H9 (cell line): ENCODE results near the gene COIL. TPM values are rescaled to one million over a fixed set of nuclear protein-coding genes. Genes with fewer than 3 reads are reported as not detected.

ENCODE experiments used
- DNase-seq: peaks from one replicate; pipeline ENCODE4 v3.0.0-alpha.2; 2017
- H2AFZ ChIP-seq: one replicate; pipeline ENCODE4 v1.6.1; 2013; ENCODE audit warnings: mild to moderate bottlenecking, low read length, control low read depth, moderate library complexity
- H2AK5ac ChIP-seq: 2 replicates; pipeline ENCODE4 v1.6.1; 2013; ENCODE audit warnings: low read length, control low read depth, mixed read lengths; ENCODE audit not compliant: insufficient read length
- H2BK120ac ChIP-seq: one replicate; pipeline ENCODE4 v1.6.1; 2013; ENCODE audit warnings: low read depth, mild to moderate bottlenecking, low read length, control low read depth, inconsistent platforms; ENCODE audit not compliant: poor library complexity, severe bottlenecking
- H2BK12ac ChIP-seq: 2 replicates; pipeline ENCODE4 v1.6.1; 2013; ENCODE audit warnings: low read length, control low read depth, mixed read lengths, low read depth; ENCODE audit not compliant: insufficient read length
- H2BK15ac ChIP-seq: 2 replicates; pipeline ENCODE4 v1.6.1; 2013; ENCODE audit warnings: low read depth, low read length, control low read depth
- H2BK20ac ChIP-seq: one replicate; pipeline ENCODE4 v1.6.1; 2013; ENCODE audit warnings: low read depth, mild to moderate bottlenecking, low read length, control low read depth, inconsistent platforms; ENCODE audit not compliant: poor library complexity, severe bottlenecking
- H2BK5ac ChIP-seq: 2 replicates; pipeline ENCODE4 v1.6.1; 2013; ENCODE audit warnings: low read length, control low read depth, mixed read lengths; ENCODE audit not compliant: insufficient read length
- H3K14ac ChIP-seq: 2 replicates; pipeline ENCODE4 v1.6.1; 2013; ENCODE audit warnings: low read length, control low read depth; ENCODE audit not compliant: insufficient read depth
- H3K18ac ChIP-seq: 2 replicates; pipeline ENCODE4 v1.6.1; 2013; ENCODE audit warnings: low read depth, mild to moderate bottlenecking, mixed read lengths, low read length, control low read depth; ENCODE audit not compliant: insufficient read length
- H3K23ac ChIP-seq: 2 replicates; pipeline ENCODE4 v1.6.1; 2013; ENCODE audit warnings: low read length, control low read depth, mixed read lengths, low read depth; ENCODE audit not compliant: insufficient read length
- H3K23me2 ChIP-seq: 2 replicates; pipeline ENCODE4 v1.6.1; 2013; ENCODE audit warnings: low read depth, mild to moderate bottlenecking, mixed read lengths, low read length, control low read depth; ENCODE audit not compliant: insufficient read length, poor library complexity, severe bottlenecking
- H3K27ac ChIP-seq: 2 replicates; pipeline ENCODE4 v1.5.1; 2013; ENCODE audit warnings: low read length, control low read depth, mixed read lengths, low read depth; ENCODE audit not compliant: insufficient read length
- H3K27me3 ChIP-seq: 2 replicates; pipeline ENCODE4 v1.6.1; 2013; ENCODE audit warnings: low read length, control low read depth, inconsistent platforms; ENCODE audit not compliant: insufficient read depth
- H3K4ac ChIP-seq: 2 replicates; pipeline ENCODE4 v1.6.1; 2013; ENCODE audit warnings: low read depth, mild to moderate bottlenecking, control low read depth, inconsistent platforms, low read length, moderate library complexity
- H3K4me1 ChIP-seq: 2 replicates; pipeline ENCODE4 v1.6.1; 2013; ENCODE audit warnings: low read length, control low read depth, inconsistent platforms; ENCODE audit not compliant: insufficient read depth
- H3K4me2 ChIP-seq: 2 replicates; pipeline ENCODE4 v1.6.1; 2013; ENCODE audit warnings: low read length, control low read depth, mixed read lengths; ENCODE audit not compliant: insufficient read length, insufficient read depth
- H3K56ac ChIP-seq: 2 replicates; pipeline ENCODE4 v1.6.1; 2013; ENCODE audit warnings: low read depth, mild to moderate bottlenecking, mixed read lengths, low read length, control low read depth; ENCODE audit not compliant: insufficient read length
- H3K79me1 ChIP-seq: 2 replicates; pipeline ENCODE4 v1.6.1; 2013; ENCODE audit warnings: low read depth, mild to moderate bottlenecking, moderate library complexity, low read length, control low read depth, inconsistent platforms; ENCODE audit not compliant: insufficient read depth, poor library complexity, severe bottlenecking
- H3K79me2 ChIP-seq: 2 replicates; pipeline ENCODE4 v1.6.1; 2013; ENCODE audit warnings: low read length, control low read depth, inconsistent platforms; ENCODE audit not compliant: insufficient read depth
- H3K9ac ChIP-seq: 2 replicates; pipeline ENCODE4 v1.6.1; 2013; ENCODE audit warnings: low read length, control low read depth, mixed read lengths; ENCODE audit not compliant: insufficient read length; ENCODE audit errors: extremely low read depth
- H3K9me3 ChIP-seq: one replicate; pipeline ENCODE4 v1.6.1; 2013; ENCODE audit warnings: low read depth, low read length, inconsistent platforms; ENCODE audit not compliant: control insufficient read depth
- H3T11ph ChIP-seq: one replicate; pipeline ENCODE4 v1.6.1; 2013; ENCODE audit warnings: mild to moderate bottlenecking, low read length, control low read depth, inconsistent platforms
- H4K20me1 ChIP-seq: one replicate; pipeline ENCODE4 v1.6.1; 2013; ENCODE audit not compliant: control insufficient read depth, insufficient read length, insufficient read depth
- H4K5ac ChIP-seq: 2 replicates; pipeline ENCODE4 v1.6.1; 2013; ENCODE audit warnings: low read depth, mild to moderate bottlenecking, mixed read lengths, low read length, control low read depth; ENCODE audit not compliant: insufficient read length
- H4K8ac ChIP-seq: replicated peaks from 2 replicates; pipeline ENCODE4 v1.6.1; 2013; ENCODE audit warnings: low read length, control low read depth, mixed read lengths, low read depth; ENCODE audit not compliant: insufficient read length
- H4K91ac ChIP-seq: 2 replicates; pipeline ENCODE4 v1.6.1; 2013; ENCODE audit warnings: low read depth, mild to moderate bottlenecking, moderate library complexity, mixed read lengths, low read length, control low read depth; ENCODE audit not compliant: insufficient read length
- H3K27ac Mint-ChIP-seq, 3 experiments: 2 replicates in 2 of 3; 3 replicates in 1 of 3; pipeline ENCODE4 v1.8.0; 2020 to 2021; ENCODE audit warnings: mixed read lengths in 3 of 3, mild to moderate bottlenecking in 1 of 3, moderate library complexity in 1 of 3
- H3K27me3 Mint-ChIP-seq: 2 replicates; pipeline ENCODE4 v1.8.0; 2021; ENCODE audit warnings: low read depth, mild to moderate bottlenecking, moderate library complexity, mixed read lengths
- H3K36me3 Mint-ChIP-seq, 3 experiments: 2 replicates in 2 of 3; 3 replicates in 1 of 3; pipeline ENCODE4 v1.8.0; 2020 to 2021; ENCODE audit warnings: low read depth in 3 of 3, mixed read lengths in 3 of 3; ENCODE audit not compliant: insufficient read depth in 1 of 3
- H3K4me1 Mint-ChIP-seq, 2 experiments: 2 replicates each; pipeline ENCODE4 v1.8.0; 2020; ENCODE audit warnings: mixed read lengths in 2 of 2
- H3K4me3 Mint-ChIP-seq, 2 experiments: 2 replicates in 1 of 2; 3 replicates in 1 of 2; pipeline ENCODE4 v1.8.0; 2020 to 2021; ENCODE audit warnings: mild to moderate bottlenecking in 2 of 2, mixed read lengths in 2 of 2, moderate library complexity in 1 of 2
- H3K9me3 Mint-ChIP-seq, 2 experiments: 2 replicates in 1 of 2; 3 replicates in 1 of 2; pipeline ENCODE4 v1.8.0; 2020; ENCODE audit warnings: mild to moderate bottlenecking in 2 of 2, mixed read lengths in 2 of 2, moderate library complexity in 1 of 2
- CTCF ChIP-seq: fragments of 200-600 bp; sonication (generic); conservative IDR thresholded peaks from 3 replicates; pipeline ENCODE4 v1.8.0; 2021; ENCODE audit warnings: antibody characterized with exemption, mild to moderate bottlenecking
- WGBS: extraction: QIAGEN DNeasy Blood & Tissue Kit; methylation state at CpG from one replicate; pipeline ENCODE4 v1.1.7; 2013; ENCODE audit warnings: missing lambda C conversion rate, low lambda C conversion rate, mixed read lengths; ENCODE audit not compliant: insufficient read length; ENCODE audit errors: extremely low coverage; 5-methylcytosine and 5-hydroxymethylcytosine counted together
- total RNA-seq: library from RNA; stranded (reverse); gene quantifications from 2 replicates; pipeline ENCODE4 v1.2.1, GENCODE V29; 2021

The COIL gene
- total RNA-seq, 1 experiment from 2014 or later = 21.5 TPM

GRCh38 chr17:56933151-56933745, 27.6 kb downstream of the COIL start:
- no CpG with 5 or more reads among the region's 8 CpGs for WGBS
- Histone ChIP-seq H2BK12ac (no peak overlapping the region), H3K79me1 (no peaks in the 10 kb centered on the region), H3K18ac (no peak overlapping the region), H3T11ph (no peak overlapping the region), H3K27me3 (no peaks in the 10 kb centered on the region), H3K9ac (no peak overlapping the region), H2BK20ac (no peak overlapping the region), H3K23ac (no peak overlapping the region), H2BK120ac (no peak overlapping the region), H2BK15ac (no peak overlapping the region), H3K56ac (no peak overlapping the region), H4K8ac (no peak overlapping the region), H3K4me2 (no peak overlapping the region), H2BK5ac (no peak overlapping the region), H2AFZ (no peak overlapping the region), H3K4ac (no peak overlapping the region), H3K14ac (no peak overlapping the region), H4K5ac (no peak overlapping the region), H4K91ac (no peak overlapping the region), H3K23me2 (no peaks in the 10 kb centered on the region), H3K79me2 (no peaks in the 10 kb centered on the region), H3K27ac (no peak overlapping the region), H2AK5ac (no peak overlapping the region), H4K20me1 (no peaks in the 10 kb centered on the region), H3K9me3 (peaks cover 23% of the 10 kb centered on the region), H3K4me1 (no peaks in the 10 kb centered on the region)
- H3K4me1 Mint-ChIP-seq = no peaks in the 10 kb centered on the region
- H3K27me3 Mint-ChIP-seq = no peaks in the 10 kb centered on the region; the same call in 1 of the 2 replicates
- no peak overlapping the region for H3K4me3 Mint-ChIP-seq
- no peak for TF ChIP-seq CTCF
- peaks cover 43 to 50% of the 10 kb centered on the region in 2 experiments for H3K9me3 Mint-ChIP-seq
- H3K36me3 Mint-ChIP-seq = peaks cover 54 to 92% (median 85%) of the 10 kb centered on the region in 3 experiments
- no peak overlapping the region for H3K27ac Mint-ChIP-seq
- no peak for DNase-seq
